Fibroblast of lung (primary cell): ENCODE measurements around the gene YBX1. TPM values are rescaled to one million over a fixed set of nuclear protein-coding genes. Genes with fewer than 3 reads are reported as not detected.
A peak's percentile ranks its signal among the peaks of the same experiment; 100 is the strongest.

Source experiments
- DNase-seq, 2 donors: peaks; one replicate each; pipeline versions ENCODE4 v3.0.0 to v3.0.0-alpha.2; 2010; ENCODE audit warnings: low read depth in 2 of 2
- H2AFZ ChIP-seq: 2 replicates; pipeline ENCODE4 v1.5.1; 2012; ENCODE audit warnings: low read length, control low read depth, inconsistent platforms
- H3K27ac ChIP-seq: 2 replicates; pipeline ENCODE4 v1.5.1; 2011; ENCODE audit warnings: low read length, control low read depth; ENCODE audit not compliant: insufficient read depth
- H3K27me3 ChIP-seq: 2 replicates; pipeline ENCODE4 v1.5.1; 2011; ENCODE audit warnings: mild to moderate bottlenecking, low read length; ENCODE audit not compliant: control insufficient read depth, insufficient read depth
- H3K36me3 ChIP-seq: 2 replicates; pipeline ENCODE4 v1.5.1; 2011; ENCODE audit warnings: low read length; ENCODE audit not compliant: control insufficient read depth, insufficient read depth
- H3K4me1 ChIP-seq: 2 replicates; pipeline ENCODE4 v1.5.1; 2011; ENCODE audit warnings: low read length; ENCODE audit not compliant: control insufficient read depth, insufficient read depth; ENCODE audit errors: extremely low read depth
- H3K4me2 ChIP-seq: 2 replicates; pipeline ENCODE4 v1.5.1; 2011; ENCODE audit warnings: low read length, control low read depth; ENCODE audit not compliant: insufficient read depth; ENCODE audit errors: extremely low read depth
- H3K4me3 ChIP-seq, 4 experiments: fragments of 200-600 bp in 1 of 4; sonication (generic) in 1 of 4; replicated peaks in 1 of 4; 2 replicates each; pipeline ENCODE4 v1.5.1; 2011 to 2016; ENCODE audit warnings: low read length in 4 of 4, low read depth in 3 of 4, mild to moderate bottlenecking in 3 of 4, control low read depth in 2 of 4, inconsistent platforms in 1 of 4, mixed read lengths in 1 of 4; ENCODE audit not compliant: insufficient read depth in 1 of 4; ENCODE audit errors: control extremely low read depth in 1 of 4
- H3K79me2 ChIP-seq: 2 replicates; pipeline ENCODE4 v1.5.1; 2012; ENCODE audit warnings: mild to moderate bottlenecking, low read length, inconsistent platforms; ENCODE audit not compliant: control insufficient read depth, insufficient read depth
- H3K9ac ChIP-seq: 2 replicates; pipeline ENCODE4 v1.5.1; 2011; ENCODE audit warnings: mild to moderate bottlenecking, low read length, control low read depth; ENCODE audit not compliant: insufficient read depth
- H3K9me3 ChIP-seq: 2 replicates; pipeline ENCODE4 v1.5.1; 2012; ENCODE audit warnings: low read depth, low read length; ENCODE audit not compliant: control insufficient read depth, insufficient read depth
- H4K20me1 ChIP-seq: 2 replicates; pipeline ENCODE4 v1.5.1; 2011; ENCODE audit warnings: low read length; ENCODE audit not compliant: control insufficient read depth, insufficient read depth; ENCODE audit errors: extremely low read depth
- EZH2 ChIP-seq: IDR thresholded peaks from 2 replicates; pipeline ENCODE4 v1.5.1; 2012; ENCODE audit warnings: low read length, control low read depth, mild to moderate bottlenecking; ENCODE audit errors: missing control alignments
- polyA plus RNA-seq, 2 donors: library from polyadenylated mRNA; depleted of rRNA in 1 of 2; stranded (reverse) in 1 of 2; unstranded in 1 of 2; fragments of >200 nt; gene quantifications; 2 replicates each; pipeline ENCODE4 v1.2.1, GENCODE V29; 2011 to 2012; ENCODE audit warnings: missing spikeins in 1 of 2
- total RNA-seq: library from RNA; depleted of rRNA; stranded (reverse); fragments of >200 nt; gene quantifications from 2 replicates; pipeline ENCODE4 v1.2.1, GENCODE V29; 2014
- TF ChIP-seq, protein P1 (sequence below), 2 donors: IDR thresholded peaks in 1 of 2; conservative IDR thresholded peaks in 1 of 2; 1 replicate in 1 of 2; 2 replicates in 1 of 2; pipeline ENCODE4 v1.5.1; 2011 to 2012; ENCODE audit warnings: low read length in 2 of 2, control low read depth in 1 of 2, inconsistent platforms in 1 of 2, low read depth in 1 of 2, mild to moderate bottlenecking in 1 of 2

The YBX1 gene
- total and polyA plus RNA-seq, 2 donors (not counting 1 experiment from before 2014, with no cell fraction given) = 795 to 799 TPM

GRCh38 chr1:42737257-42737656 is 55.0 kb downstream of the YBX1 start:
- no peaks in the 10 kb centered on the region for H4K20me1 ChIP-seq
- no peak overlapping the region for H3K27ac ChIP-seq
- H3K9ac ChIP-seq = no peak overlapping the region
- no peaks in the 10 kb centered on the region for H3K27me3 ChIP-seq
- no peak overlapping the region for H2AFZ ChIP-seq
- H3K4me3 ChIP-seq = no peak overlapping the region
- H3K36me3 ChIP-seq = no peaks in the 10 kb centered on the region
- TF ChIP-seq EZH2 = no peak
- TF ChIP-seq, protein P1, sequence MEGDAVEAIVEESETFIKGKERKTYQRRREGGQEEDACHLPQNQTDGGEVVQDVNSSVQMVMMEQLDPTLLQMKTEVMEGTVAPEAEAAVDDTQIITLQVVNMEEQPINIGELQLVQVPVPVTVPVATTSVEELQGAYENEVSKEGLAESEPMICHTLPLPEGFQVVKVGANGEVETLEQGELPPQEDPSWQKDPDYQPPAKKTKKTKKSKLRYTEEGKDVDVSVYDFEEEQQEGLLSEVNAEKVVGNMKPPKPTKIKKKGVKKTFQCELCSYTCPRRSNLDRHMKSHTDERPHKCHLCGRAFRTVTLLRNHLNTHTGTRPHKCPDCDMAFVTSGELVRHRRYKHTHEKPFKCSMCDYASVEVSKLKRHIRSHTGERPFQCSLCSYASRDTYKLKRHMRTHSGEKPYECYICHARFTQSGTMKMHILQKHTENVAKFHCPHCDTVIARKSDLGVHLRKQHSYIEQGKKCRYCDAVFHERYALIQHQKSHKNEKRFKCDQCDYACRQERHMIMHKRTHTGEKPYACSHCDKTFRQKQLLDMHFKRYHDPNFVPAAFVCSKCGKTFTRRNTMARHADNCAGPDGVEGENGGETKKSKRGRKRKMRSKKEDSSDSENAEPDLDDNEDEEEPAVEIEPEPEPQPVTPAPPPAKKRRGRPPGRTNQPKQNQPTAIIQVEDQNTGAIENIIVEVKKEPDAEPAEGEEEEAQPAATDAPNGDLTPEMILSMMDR (conservative IDR thresholded peaks at IDR 0.05 in 1 of 2, IDR thresholded peaks at IDR 0.05 in 1 of 2; ENCODE audit: low read depth in 1 of 2, low read length in 2 of 2) = peak in 1 of 2 donors; percentile 7
- H3K9me3 ChIP-seq = no peaks in the 10 kb centered on the region
- H3K79me2 ChIP-seq = no peaks in the 10 kb centered on the region
- DNase-seq = no peak
- no peak overlapping the region for H3K4me2 ChIP-seq
- H3K4me1 ChIP-seq = no peaks in the 10 kb centered on the region

DNA sequence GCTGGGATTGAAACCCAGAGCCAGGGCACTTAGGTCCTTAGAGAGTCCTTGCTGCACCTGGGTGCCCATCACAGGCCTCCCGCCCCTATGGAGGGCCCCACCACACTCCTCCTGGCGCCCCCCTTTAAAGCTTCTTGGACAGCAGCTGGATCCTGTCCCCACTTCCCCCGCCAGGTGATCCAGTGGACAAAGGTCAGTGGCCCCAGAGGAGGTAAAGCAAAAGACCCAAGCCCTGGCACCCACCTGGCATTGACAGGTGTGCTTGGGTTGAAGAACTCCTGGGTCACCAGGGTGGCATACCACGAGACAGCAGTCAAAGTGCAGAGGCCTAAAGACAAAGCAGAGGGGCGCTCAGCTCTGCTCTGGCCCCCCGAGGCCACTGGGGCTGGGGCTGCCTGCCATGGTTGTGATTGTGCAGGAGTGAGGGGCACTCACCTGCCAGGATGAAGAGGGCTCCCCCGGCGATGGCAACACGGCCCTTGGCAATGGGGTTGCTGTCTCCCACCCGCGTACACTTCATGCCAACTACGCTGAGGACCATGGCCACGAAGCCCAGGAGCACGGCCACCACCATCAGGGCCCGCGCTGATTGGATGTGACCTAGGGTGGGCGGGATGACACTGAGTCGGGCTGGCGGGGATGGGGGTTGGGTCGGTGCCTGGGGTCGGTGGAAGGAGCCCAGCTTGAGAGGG is 55.9 kb downstream of the YBX1 start:
- Histone ChIP-seq H3K79me2 (no peaks in the 10 kb centered on the region), H3K9me3 (no peaks in the 10 kb centered on the region), H3K9ac (no peak overlapping the region), H3K4me3 (no peak overlapping the region), H3K4me2 (no peak overlapping the region), H3K27me3 (no peaks in the 10 kb centered on the region), H3K4me1 (no peaks in the 10 kb centered on the region), H3K27ac (no peak overlapping the region), H2AFZ (no peak overlapping the region), H4K20me1 (no peaks in the 10 kb centered on the region), H3K36me3 (no peaks in the 10 kb centered on the region)
- TF ChIP-seq, protein P1 (conservative IDR thresholded peaks at IDR 0.05 in 1 of 2, IDR thresholded peaks at IDR 0.05 in 1 of 2; ENCODE audit: low read depth in 1 of 2, low read length in 2 of 2) = no peak
- TF ChIP-seq EZH2 = no peak
- no peak for DNase-seq

- DNase-seq = no peak
- TF ChIP-seq, protein P1 (conservative IDR thresholded peaks at IDR 0.05 in 1 of 2, IDR thresholded peaks at IDR 0.05 in 1 of 2; ENCODE audit: low read depth in 1 of 2, low read length in 2 of 2) = no peak
- TF ChIP-seq EZH2 = no peak
Observed at GRCh38 chr1:42738678-42739226, 56.5 kb downstream of the YBX1 start.

More at GRCh38 chr1:42738678-42739226, 56.5 kb downstream of the YBX1 start:
- no peaks in the 10 kb centered on the region for H3K79me2 ChIP-seq
- H3K27me3 ChIP-seq = no peaks in the 10 kb centered on the region
- no peaks in the 10 kb centered on the region for H3K4me1 ChIP-seq
- H3K4me2 ChIP-seq = no peak overlapping the region
- H3K36me3 ChIP-seq = no peaks in the 10 kb centered on the region
- H4K20me1 ChIP-seq = no peaks in the 10 kb centered on the region
- no peak overlapping the region for H3K9ac ChIP-seq
- H3K27ac ChIP-seq = no peak overlapping the region
- H3K4me3 ChIP-seq = no peak overlapping the region
- no peaks in the 10 kb centered on the region for H3K9me3 ChIP-seq
- H2AFZ ChIP-seq = no peak overlapping the region
